Measurements from ENCODE around the gene FOXN3.

DNA sequence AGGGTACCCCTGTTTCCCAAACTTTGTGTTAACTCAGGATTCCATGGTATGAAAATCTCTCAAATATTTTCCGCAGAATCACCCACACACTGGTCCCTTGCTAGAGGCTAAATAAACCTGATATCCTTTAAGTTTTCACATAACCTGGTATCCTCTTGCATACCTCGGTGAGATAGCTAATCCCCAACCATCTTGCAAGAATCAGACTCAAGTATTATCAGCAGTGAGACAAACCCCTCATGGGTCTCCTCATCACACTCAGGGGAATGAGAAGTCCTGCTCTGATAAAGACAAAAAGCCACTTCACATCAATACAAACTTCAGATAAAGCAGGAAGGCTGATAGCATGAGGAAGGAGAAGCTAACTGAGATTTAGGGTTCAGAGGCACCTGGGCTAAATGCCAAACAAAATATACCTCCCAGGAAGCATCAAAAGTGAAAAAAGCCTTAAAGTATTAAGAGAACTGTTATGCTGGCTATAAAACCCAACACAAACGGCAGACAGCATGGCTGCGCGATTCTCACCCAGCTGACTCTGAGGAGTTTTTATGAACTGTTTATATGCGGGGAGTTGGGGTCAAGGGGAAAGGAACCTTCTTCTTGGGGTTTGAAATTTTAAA is 96.5 kb downstream of the FOXN3 start:
- TF ChIP-seq, protein P1, sequence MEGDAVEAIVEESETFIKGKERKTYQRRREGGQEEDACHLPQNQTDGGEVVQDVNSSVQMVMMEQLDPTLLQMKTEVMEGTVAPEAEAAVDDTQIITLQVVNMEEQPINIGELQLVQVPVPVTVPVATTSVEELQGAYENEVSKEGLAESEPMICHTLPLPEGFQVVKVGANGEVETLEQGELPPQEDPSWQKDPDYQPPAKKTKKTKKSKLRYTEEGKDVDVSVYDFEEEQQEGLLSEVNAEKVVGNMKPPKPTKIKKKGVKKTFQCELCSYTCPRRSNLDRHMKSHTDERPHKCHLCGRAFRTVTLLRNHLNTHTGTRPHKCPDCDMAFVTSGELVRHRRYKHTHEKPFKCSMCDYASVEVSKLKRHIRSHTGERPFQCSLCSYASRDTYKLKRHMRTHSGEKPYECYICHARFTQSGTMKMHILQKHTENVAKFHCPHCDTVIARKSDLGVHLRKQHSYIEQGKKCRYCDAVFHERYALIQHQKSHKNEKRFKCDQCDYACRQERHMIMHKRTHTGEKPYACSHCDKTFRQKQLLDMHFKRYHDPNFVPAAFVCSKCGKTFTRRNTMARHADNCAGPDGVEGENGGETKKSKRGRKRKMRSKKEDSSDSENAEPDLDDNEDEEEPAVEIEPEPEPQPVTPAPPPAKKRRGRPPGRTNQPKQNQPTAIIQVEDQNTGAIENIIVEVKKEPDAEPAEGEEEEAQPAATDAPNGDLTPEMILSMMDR (IDR thresholded peaks at IDR 0.05), result no peak
- no peak for TF ChIP-seq POLR2A (IDR thresholded peaks at IDR 0.05)
- TF ChIP-seq POLR2AphosphoS5 (IDR thresholded peaks at IDR 0.05), result no peak
